ENCODE measurements around the gene PRPF18. TPM values are rescaled to one million over a fixed set of nuclear protein-coding genes. Genes with fewer than 3 reads are reported as not detected.
A peak's percentile ranks its signal among the peaks of the same experiment; 100 is the strongest.

Gene PRPF18
- polyA plus RNA-seq, 1 donor, result 28.3 TPM

GRCh38 chr10:13668126-13668525 is 81.4 kb downstream of the PRPF18 start:
- DNase-seq, result no peak

GRCh38 chr10:13669182-13669855 is 82.6 kb downstream of the PRPF18 start:
- no peak for DNase-seq

GRCh38 chr10:13669901-13670300 is 83.1 kb downstream of the PRPF18 start:
- no peak for DNase-seq

DNA sequence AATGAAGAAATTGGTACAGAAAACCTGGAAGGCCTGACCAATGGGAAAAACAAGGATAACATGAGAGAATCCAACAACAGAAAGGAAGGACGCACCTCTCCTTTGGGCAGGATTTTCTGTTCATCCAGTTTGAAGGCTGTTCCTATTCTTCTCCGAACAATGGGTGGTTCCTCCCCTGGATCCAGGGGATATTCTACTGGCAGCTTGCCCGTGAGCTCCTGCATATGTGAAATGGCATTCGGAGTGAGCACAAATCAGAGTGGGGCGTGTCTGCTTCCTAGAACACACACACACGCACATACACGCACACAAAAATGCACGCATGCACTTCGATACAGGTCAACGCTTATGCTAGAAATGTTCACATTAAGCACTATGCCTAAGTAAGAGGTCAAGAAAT is 83.5 kb downstream of the PRPF18 start:
- DNase-seq, result no peak

DNA sequence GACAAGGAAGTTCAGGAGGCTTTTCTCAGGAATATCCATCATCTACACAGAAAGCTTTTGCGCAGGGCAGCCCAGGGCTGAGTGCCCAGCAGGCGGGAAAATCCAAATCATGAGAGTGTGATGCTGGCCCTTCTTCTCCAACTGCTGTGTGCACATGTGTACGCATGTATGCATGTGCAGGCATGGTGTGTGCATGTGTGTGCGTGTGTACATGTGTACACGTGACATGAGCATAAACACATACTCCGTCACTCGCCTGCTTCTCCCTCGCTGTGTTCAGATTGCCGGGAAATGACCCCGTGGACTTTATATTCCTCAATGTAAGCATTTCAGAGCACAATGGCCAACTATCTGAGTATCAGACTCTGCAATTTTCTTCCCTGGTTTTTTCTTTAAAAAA is 85.1 kb downstream of the PRPF18 start:
- no peak for DNase-seq

DNA sequence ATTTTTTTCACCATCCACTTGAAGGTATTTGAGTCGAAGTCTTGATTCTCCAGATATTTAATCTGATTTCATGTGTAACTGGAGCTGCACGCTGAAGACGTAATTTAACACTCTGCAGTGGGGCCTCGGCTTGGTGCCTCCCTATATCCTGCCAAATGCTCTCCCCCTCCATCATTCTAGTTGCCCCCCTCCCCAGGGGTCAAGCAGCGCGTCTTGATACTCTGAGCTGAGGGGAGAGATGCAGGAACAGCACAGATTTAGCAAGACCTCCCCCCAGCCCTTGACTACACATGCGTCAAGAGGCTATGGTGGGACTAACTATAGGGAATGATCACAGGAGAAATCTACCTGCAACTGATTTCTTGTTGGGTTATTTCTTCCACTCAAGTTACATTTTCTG is 85.8 kb downstream of the PRPF18 start:
- DNase-seq, result peak; percentile 70

DNA sequence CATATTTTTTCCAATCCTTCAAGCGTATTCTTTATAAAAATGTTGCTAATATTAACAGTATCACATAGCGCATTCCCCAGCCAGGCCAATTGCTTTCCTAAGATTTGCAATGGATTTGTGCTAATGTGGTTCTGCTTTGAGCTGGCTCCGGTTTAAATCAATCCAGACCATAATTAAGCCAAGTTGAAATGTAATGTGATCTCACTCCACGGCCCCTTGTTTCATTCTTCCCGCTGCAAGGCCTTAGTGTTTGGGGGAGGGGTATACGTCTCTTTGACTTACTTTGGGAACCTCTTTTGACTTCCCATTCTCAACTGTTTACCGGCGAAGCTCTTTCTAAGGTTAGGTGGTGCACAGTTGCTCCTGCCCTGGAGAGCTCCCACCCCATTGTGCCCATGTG is 86.4 kb downstream of the PRPF18 start:
- peak; percentile 75 for DNase-seq

GRCh38 chr10:13674645-13675588 is 88.2 kb downstream of the PRPF18 start:
- DNase-seq, result no peak

DNA sequence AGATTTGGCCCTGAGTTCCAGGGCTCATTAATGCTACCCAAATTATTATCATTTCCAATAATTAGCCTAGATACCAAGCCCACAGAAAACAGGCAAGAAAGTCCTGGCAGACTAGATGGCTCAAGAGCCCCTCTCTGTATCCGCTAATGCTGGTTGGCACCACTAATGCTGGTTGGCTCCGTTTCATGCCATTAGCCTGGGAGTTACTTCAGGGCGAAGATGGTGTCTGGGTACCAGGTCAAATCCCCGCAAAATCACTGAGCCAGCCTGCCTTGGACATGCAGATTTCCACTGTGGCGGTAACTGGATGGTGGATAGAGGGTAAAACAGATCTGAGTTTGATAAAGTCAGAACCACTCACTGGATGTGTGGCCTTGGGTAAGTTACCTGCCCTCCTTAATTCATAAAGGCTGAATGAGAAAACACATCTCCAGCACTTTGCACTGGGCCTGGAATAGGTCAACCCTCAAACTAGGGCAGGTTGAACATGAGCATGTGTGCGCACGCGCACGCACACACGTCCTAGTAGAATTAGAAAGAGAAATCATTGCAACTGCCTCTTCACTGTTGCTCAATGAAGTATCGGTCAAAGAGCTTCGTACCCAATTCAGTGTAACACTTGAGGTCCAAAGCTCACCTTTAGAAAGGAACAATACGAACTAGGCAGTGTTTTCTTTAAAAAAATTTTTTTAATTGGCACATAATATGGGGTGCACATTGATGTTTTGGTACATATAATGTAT is 91.5 kb downstream of the PRPF18 start:
- DNase-seq, result no peak

Other genes with a start within 250 kb of the PRPF18 start
- 129 TPM for gene SEPHS1, start 238.7 kb upstream of the PRPF18 start, polyA plus RNA-seq (ENCODE audit: insufficient read length)
- 40.7 TPM for gene BEND7, start 58.0 kb upstream of the PRPF18 start, polyA plus RNA-seq (ENCODE audit: insufficient read length)

Measured in left kidney (tissue), 2 donors.